ENCODE measurements around the gene RBBP8NL. TPM values are rescaled to one million over a fixed set of nuclear protein-coding genes. Genes with fewer than 3 reads are reported as not detected.
A peak's percentile ranks its signal among the peaks of the same experiment; 100 is the strongest.

RBBP8NL gene
- total RNA-seq, 1 donor, result not detected

DNA sequence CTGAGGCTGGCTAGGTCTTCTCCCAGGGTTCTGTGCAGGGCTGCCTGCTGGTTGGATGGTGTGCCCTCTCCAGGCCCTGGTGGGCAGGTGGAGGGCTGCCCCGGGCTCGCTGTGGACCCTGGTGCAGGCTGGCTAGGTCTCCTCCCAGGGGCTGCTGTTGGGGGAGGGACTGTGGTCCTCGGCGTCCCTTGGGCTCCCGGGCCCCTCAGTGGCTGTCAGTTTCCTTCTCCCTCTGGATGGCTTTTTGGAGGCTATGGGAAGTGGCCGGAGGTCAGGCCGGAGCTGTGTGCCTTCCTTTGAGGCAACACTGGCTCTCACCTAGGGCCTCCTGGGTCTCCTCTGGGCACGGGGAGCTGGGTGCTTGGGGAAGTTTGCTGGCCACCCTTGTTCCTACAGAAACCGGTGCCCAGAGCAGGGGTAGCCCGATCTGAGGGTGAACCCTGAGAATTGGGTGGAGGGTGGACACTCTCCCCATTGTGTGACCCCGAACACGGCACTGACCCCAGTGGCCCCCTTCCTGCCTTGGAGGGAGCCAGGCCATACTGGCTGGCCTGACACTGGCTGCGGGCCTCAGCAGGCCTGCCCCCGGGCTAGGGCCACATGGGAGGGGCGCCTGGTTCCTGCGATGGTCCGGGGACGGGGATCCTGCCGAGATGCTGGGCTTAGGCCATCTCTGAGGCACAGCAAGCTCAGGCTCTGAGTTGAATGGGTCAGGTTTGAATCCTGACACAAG lies 16.4 kb downstream of the RBBP8NL start:
- Histone ChIP-seq H3K27me3 (ENCODE audit: insufficient read depth, low read length) (no peaks in the 10 kb centered on the region), H3K4me3 (ENCODE audit: low read length) (no peak overlapping the region), H3K9me3 (ENCODE audit: low read depth, low read length) (no peaks in the 10 kb centered on the region), H3K4me1 (ENCODE audit: insufficient read depth, low read length) (peaks cover 26% of the 10 kb centered on the region)

DNA sequence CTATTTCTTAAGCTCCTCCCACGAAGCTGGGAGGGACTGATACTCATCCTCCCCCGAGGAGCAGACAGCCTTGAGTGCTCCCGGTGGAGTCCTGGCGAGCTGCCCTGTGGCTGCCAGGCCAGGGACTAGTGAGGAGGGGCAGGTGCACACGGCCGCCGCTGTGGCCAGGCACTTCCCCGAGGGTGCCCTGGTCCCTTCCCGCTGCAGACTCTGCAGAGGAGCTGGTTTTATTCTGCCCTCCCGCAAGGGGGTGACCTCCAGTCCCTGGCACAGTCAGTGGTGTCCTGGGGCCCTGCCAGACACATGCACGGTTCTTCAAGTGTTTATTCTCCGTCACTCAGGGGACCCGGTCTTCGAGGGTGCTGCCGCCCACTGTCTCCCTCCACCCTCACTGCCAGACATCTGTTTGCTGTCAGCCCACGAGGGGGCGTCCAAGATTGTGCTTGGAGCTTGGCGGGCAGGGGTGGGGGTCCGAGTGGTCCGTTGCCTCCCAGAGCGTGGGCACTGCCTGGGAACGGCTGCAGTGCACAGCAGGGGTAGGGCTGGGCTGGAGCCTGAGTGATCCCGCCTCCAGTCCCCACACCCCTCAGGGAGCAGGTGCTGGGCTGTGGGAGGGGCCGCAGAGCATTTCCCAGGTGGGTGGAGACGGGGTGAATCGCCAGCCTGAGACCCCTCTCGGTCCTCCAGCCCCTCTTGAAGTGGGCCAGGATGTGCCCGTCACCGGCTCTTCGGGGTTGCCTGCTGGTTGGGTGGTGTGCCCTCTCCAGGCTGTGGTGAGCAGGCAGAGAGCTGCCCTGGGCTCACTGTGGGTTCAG lies 17.2 kb downstream of the RBBP8NL start:
- Histone ChIP-seq H3K4me3 (ENCODE audit: low read length) (no peak overlapping the region), H3K4me1 (ENCODE audit: insufficient read depth, low read length) (peaks cover 34% of the 10 kb centered on the region), H3K27me3 (ENCODE audit: insufficient read depth, low read length) (no peaks in the 10 kb centered on the region), H3K9me3 (ENCODE audit: low read depth, low read length) (no peaks in the 10 kb centered on the region)

DNA sequence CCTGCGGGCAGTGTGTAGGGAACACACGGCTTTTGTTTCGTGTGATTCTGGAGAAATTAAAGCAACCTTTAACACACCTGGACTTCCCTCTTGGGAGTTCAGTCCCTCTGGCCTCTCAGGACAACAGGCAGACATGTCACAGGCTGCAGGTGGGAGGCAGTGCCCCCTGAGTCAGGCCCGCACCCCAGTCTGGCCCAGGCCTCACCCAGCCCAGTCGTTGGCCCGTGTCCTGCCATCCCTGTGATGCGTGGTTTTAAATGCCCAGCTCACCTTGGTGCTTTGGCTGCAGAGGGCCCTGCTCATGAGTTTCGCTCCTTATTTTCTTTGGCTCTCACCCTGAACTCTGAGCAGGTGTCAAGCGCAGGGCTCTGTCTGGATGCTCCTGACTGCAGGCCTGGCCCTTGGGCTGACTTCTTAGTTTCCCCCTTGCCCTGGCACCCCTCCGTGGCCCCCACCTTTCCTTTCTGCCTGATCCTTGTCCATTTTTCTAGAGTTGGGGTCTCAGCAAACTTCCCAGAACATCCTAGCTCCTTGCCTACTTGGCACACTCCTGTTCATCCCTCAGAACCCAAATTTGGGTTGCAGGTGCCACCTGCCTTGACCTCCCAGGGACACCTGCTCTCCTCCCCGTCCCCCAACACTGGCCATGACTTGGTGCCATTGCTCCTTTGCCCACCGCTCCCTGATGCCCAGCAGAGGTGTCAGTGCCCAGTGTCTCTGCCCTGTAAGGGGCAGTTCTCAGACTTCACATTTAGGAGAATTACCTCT lies 18.1 kb downstream of the RBBP8NL start:
- Histone ChIP-seq H3K9me3 (ENCODE audit: low read depth, low read length) (no peaks in the 10 kb centered on the region), H3K27me3 (ENCODE audit: insufficient read depth, low read length) (no peaks in the 10 kb centered on the region), H3K4me3 (ENCODE audit: low read length) (no peak overlapping the region), H3K4me1 (ENCODE audit: insufficient read depth, low read length) (peaks cover 35% of the 10 kb centered on the region)

DNA sequence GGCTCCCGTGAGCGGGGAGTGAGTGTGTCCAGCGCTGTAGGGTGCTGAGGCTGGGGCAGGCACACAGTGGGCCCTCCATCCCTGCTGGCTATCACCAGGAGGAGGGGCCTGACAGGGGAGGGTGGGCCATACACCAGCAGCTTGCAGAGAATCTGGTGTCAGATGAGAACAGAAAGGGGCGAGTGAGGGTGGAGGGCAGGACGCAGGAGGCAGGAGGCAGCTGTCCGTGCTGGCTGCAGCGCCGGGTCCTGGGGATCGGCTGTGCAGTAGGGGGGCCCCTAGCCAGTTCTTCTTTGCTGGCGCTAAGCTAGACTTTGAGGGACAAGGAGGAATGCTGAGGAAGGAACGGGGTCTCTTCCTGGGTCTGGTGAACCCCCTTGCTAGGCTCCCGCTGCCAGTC lies 18.7 kb downstream of the RBBP8NL start:
- H3K27me3 ChIP-seq (ENCODE audit: insufficient read depth, low read length), result no peaks in the 10 kb centered on the region
- H3K4me1 ChIP-seq (ENCODE audit: insufficient read depth, low read length), result peaks cover 35% of the 10 kb centered on the region
- H3K9me3 ChIP-seq (ENCODE audit: low read depth, low read length), result no peaks in the 10 kb centered on the region
- no peak overlapping the region for H3K4me3 ChIP-seq (ENCODE audit: low read length)

DNA sequence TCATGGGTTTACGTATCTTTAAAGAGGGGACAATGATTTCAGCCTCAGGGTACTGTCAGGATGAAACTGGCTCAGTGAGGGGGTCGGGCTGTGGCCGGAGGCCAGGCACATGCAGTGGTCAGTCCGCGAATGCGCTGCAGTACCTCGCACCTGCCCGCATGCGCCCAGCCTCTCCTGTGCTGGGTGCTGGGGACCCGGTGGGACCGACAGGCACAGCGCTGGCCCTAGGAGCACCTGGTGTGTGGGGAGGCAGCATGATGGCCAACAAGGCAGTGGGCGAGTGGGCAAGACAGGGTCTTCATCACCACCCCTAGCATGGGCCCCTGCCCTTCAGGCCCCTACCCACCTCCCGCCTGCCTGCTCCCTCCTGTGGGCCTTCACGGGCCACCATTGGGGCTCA lies 19.3 kb downstream of the RBBP8NL start:
- Histone ChIP-seq H3K4me3 (ENCODE audit: low read length) (no peak overlapping the region), H3K27me3 (ENCODE audit: insufficient read depth, low read length) (no peaks in the 10 kb centered on the region), H3K4me1 (ENCODE audit: insufficient read depth, low read length) (peaks cover 35% of the 10 kb centered on the region), H3K9me3 (ENCODE audit: low read depth, low read length) (no peaks in the 10 kb centered on the region)

DNA sequence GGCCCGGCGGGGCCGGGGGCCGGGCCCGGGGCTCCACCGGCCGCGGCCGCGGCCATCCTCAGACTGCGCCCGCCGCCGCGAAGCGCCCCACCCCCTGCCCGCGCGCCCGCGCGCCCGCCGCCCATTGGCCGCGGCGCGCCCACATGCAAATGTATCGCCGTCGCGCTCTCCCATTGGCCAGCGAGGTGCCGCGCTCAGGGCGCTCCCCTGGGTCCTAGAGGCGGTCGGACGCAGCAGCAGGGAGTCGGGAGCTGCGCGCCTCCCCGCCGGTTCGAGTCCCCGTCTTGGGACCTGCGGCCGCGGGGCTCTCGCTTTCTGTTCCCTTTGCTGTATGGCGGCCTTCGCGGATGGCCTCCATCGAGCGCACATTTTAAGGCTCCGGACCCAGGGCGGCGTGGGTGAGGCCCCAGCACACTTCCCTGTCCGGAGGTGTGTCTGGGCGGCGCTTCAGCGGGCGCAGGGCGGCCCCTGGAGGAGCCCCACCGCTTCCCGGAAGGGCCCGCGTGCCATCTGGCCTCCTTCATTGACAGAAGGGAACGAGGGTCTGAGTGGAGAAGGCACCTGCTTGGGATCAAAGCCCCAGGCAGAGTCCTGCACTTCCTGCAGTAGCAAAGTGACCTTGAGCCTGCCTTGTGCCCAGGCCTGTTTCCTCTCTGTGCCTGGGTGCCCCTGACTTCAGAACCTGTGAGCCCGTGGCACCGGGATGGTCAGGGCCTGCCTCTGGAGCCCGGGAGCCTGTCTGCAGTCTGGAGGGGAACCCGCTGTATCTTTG lies 19.9 kb downstream of the RBBP8NL start, which contains the start of gene CABLES2:
TSS of gene CABLES2 (minus strand) at position 65 of the 772 bp plus-strand sequence. CDS start at position 56, 9 bp downstream.
- Histone ChIP-seq H3K9me3 (ENCODE audit: low read depth, low read length) (no peaks in the 10 kb centered on the region), H3K4me3 (ENCODE audit: low read length) (peak within 1 kb of the TSS; percentile 46), H3K27me3 (ENCODE audit: insufficient read depth, low read length) (no peaks in the 10 kb centered on the region), H3K4me1 (ENCODE audit: insufficient read depth, low read length) (peaks cover 35% of the 10 kb centered on the region)

DNA sequence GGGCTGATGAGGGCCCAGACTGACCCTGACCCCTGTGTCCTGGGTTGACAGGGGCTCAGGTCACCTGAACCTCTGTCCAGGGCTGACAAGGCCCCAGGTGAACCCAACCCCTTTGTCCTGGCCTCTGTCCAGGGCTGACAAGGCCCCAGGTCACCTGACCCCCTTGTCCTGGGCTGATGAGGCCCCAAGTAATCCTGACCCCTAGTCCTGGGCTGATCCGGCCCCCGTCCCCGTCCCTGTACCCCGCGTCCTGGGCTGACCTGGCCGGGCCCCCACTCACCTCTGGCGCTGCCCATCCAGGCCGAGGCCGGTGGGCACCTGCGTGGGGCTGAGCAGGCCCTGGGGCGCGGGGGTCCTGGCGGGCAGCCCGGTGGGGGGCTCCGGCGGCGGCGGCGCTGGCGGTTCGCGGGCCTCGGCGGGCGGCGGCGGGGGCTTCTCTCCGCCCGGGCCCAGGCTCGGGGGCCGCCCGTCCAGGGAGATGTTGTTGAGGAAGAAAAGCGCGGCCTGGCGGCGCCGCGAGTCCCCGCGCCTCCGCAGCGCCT lies 20.6 kb downstream of the RBBP8NL start:
- Histone ChIP-seq H3K4me1 (ENCODE audit: insufficient read depth, low read length) (peaks cover 35% of the 10 kb centered on the region), H3K4me3 (ENCODE audit: low read length) (peak overlapping the region; percentile 37), H3K27me3 (ENCODE audit: insufficient read depth, low read length) (no peaks in the 10 kb centered on the region), H3K9me3 (ENCODE audit: low read depth, low read length) (no peaks in the 10 kb centered on the region)

DNA sequence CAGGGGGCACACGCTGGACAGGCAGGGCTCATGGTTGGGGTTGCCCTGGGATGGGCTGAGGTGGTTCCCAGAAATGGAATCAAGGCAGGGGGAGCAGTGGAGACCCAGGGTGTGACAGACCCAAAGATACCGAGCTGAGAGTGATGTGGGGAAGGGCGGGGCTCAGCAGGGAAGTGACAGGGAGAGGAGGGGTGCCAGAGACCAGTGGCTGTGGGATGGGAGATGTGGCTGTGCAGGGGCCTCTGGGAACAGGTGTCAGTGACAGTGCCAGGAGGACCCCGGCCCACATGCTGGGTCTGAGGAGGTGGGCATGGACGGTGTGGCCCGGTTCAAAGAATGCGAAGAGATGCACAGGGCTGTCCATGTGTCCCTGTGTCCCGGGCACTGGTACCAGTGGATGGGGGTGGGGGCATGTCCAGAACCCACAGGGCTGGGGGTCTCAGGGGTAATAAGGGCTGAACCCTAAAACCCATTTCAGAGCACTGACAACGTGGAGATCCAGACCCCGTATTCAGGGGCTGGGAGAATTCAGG lies 21.3 kb downstream of the RBBP8NL start:
- peaks cover 35% of the 10 kb centered on the region for H3K4me1 ChIP-seq (ENCODE audit: insufficient read depth, low read length)
- no peaks in the 10 kb centered on the region for H3K27me3 ChIP-seq (ENCODE audit: insufficient read depth, low read length)
- no peaks in the 10 kb centered on the region for H3K9me3 ChIP-seq (ENCODE audit: low read depth, low read length)
- H3K4me3 ChIP-seq (ENCODE audit: low read length), result peak overlapping the region; percentile 37

DNA sequence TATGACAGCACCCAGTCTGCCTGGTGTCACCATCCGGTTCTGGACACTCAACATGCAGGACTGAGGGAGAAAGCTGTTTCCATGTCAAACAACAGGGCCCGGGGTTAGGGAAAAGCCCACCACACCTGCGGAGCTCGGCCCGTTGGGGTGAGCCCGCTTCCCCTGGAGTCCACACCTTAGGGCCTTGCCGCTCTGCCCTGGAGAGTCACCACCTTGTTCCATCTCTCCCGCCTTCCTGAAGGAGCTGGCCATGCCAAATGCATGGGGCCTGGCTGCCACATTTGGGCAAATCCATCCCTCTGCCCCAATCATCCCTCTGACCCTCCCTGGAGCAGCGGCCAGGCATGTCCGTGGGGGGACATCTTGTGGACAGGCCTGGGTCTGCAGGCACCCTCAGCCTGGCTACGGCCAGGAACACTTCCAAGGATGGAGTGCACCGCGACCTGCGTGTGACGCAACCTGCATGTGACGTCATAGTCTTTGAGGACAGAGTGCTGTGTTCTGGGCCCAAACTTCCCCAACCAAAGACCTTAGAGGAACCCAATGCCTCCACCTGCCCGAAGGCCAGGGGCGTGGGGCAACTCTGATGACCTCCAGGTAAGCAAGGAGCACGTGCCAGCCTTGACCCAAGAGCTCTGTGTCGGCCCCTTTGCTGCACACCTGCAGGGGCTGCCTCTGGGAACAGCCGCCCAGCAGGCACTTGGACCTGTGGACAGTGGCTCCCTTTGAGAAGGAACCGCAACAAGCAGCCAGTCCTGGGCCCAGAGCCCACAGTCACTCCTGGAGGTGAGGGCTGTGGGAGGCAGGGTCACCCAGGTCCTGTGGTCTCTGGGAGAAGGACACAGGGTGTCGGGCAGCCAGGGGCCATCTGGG lies 22.0 kb downstream of the RBBP8NL start:
- Histone ChIP-seq H3K27me3 (ENCODE audit: insufficient read depth, low read length) (no peaks in the 10 kb centered on the region), H3K4me1 (ENCODE audit: insufficient read depth, low read length) (peaks cover 34% of the 10 kb centered on the region), H3K9me3 (ENCODE audit: low read depth, low read length) (no peaks in the 10 kb centered on the region), H3K4me3 (ENCODE audit: low read length) (no peak overlapping the region)

DNA sequence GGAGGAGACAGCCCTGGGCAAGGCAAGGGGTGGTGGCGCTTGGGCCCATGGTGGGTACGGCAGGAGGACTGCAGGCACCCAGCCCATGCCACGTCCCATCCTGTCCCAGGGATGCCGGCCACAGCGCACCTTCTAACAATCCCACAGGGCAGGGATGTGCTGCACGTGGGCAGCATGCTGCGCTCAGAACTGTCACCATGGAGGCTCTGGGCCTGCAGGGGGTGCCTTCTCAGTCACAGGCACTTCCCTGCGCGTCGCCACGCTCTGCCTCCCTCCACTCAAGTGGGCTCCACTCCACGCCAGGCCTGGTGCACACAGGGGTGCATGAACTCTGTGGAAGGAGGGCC lies 22.6 kb downstream of the RBBP8NL start:
- no peaks in the 10 kb centered on the region for H3K27me3 ChIP-seq (ENCODE audit: insufficient read depth, low read length)
- no peak overlapping the region for H3K4me3 ChIP-seq (ENCODE audit: low read length)
- H3K4me1 ChIP-seq (ENCODE audit: insufficient read depth, low read length), result peaks cover 28% of the 10 kb centered on the region
- no peaks in the 10 kb centered on the region for H3K9me3 ChIP-seq (ENCODE audit: low read depth, low read length)

DNA sequence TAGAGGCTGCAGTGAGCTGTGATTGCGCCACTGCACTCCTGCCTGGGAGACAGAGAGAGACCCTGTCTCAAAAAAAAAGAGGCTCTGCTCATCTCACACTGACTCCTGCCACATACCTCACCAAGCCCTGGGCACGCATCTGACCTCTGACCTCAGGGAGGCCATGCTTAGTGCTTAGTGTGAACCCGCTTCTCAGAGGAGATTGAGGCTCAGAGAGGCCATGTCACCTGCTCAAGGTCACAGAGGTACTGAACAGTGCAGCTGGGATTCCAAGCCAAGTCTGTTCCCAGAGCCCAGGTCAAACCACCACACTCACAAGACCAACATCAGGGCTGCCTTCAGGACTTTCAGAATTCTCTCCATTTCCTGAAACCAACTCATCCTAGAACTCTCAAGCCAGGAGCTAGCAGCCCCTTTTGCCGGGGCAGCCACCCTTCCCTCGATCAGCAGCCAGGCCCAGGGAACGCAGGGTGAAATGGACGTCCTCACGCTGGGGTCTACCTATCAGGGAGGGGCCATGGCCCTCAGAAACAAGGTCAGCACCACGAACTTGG lies 23.1 kb downstream of the RBBP8NL start:
- H3K9me3 ChIP-seq (ENCODE audit: low read depth, low read length), result no peaks in the 10 kb centered on the region
- no peaks in the 10 kb centered on the region for H3K27me3 ChIP-seq (ENCODE audit: insufficient read depth, low read length)
- H3K4me1 ChIP-seq (ENCODE audit: insufficient read depth, low read length), result peaks cover 26% of the 10 kb centered on the region
- no peak overlapping the region for H3K4me3 ChIP-seq (ENCODE audit: low read length)

DNA sequence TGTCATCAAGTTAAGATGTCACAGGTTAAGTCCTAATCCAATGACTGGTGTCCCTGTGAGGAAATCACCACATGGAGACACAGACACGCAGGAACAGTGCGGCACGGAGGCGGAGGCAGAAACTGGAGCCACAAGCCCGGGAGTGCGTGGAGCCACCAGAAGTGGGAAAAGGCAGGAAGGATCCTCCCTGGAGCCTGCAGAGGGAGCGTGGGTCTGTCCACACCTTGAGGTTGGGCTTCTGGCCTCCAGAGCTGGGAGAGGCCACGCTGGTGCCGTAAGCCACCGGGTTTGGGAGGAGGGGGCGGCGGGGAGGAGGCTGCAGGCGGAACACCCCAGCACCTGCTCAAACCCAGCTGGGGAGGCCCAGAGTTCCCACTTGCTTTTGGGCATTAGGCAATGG lies 24.0 kb downstream of the RBBP8NL start:
- no peaks in the 10 kb centered on the region for H3K9me3 ChIP-seq (ENCODE audit: low read depth, low read length)
- no peak overlapping the region for H3K4me3 ChIP-seq (ENCODE audit: low read length)
- no peaks in the 10 kb centered on the region for H3K27me3 ChIP-seq (ENCODE audit: insufficient read depth, low read length)
- peaks cover 26% of the 10 kb centered on the region for H3K4me1 ChIP-seq (ENCODE audit: insufficient read depth, low read length)

DNA sequence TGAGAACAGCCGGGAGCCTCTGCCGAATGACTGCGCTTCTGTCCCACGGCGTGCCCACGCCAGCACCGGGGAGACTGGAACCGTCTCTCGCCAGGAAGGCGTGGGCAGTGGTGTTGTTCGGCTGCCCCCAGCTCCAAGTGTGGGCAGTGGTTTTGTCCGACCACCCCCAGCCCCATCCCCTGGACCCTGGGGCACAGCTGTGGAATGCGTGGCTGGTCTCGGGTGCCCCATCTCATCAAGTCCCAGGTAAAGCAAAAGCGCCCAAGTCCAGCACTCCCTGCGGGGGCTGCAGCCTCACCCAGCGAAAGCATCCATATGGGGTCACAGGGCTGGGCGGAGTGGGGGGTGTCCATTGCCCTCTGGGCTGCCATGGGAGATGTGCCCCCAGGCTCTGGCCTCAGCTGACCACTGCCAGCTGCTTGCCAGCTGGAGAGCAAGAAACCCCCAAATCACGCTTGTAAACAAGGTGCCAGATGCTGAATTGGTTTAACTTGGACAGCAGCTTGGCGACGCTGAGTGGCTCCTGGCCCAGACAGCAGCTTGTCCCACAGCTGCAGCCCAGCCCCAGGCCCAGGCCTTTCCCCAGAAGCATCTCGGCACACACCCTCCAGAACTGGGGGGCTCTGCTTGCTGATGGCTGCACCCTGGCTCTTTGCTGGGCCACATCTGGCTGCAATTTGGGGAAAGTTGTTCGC lies 24.7 kb downstream of the RBBP8NL start:
- Histone ChIP-seq H3K4me3 (ENCODE audit: low read length) (no peak overlapping the region), H3K9me3 (ENCODE audit: low read depth, low read length) (no peaks in the 10 kb centered on the region), H3K27me3 (ENCODE audit: insufficient read depth, low read length) (no peaks in the 10 kb centered on the region), H3K4me1 (ENCODE audit: insufficient read depth, low read length) (peaks cover 19% of the 10 kb centered on the region)
